ENCODE measurements around the gene DNLZ. TPM values are rescaled to one million over a fixed set of nuclear protein-coding genes. Genes with fewer than 3 reads are reported as not detected.

Gene DNLZ
- total RNA-seq, 1 donor from 2014 or later, result 27.5 TPM

DNA sequence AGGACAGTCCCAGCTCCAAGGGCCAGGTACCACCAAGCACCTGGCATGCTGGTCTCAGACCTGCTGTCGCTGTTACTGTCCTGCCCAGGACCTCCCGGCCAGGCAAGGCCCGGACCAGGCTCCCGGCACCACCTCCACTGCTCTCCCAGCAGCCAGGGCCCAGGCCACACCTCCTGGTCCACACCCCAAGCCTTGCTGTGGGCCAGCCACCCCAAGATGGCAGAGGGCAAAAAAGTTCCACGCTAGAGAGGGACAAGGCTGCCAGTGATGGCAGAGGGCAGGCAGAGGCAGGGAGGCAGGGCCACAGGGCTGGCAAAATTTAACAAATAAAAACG, 1.1 kb downstream of the DNLZ start:
- TF ChIP-seq, protein P1, sequence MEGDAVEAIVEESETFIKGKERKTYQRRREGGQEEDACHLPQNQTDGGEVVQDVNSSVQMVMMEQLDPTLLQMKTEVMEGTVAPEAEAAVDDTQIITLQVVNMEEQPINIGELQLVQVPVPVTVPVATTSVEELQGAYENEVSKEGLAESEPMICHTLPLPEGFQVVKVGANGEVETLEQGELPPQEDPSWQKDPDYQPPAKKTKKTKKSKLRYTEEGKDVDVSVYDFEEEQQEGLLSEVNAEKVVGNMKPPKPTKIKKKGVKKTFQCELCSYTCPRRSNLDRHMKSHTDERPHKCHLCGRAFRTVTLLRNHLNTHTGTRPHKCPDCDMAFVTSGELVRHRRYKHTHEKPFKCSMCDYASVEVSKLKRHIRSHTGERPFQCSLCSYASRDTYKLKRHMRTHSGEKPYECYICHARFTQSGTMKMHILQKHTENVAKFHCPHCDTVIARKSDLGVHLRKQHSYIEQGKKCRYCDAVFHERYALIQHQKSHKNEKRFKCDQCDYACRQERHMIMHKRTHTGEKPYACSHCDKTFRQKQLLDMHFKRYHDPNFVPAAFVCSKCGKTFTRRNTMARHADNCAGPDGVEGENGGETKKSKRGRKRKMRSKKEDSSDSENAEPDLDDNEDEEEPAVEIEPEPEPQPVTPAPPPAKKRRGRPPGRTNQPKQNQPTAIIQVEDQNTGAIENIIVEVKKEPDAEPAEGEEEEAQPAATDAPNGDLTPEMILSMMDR (IDR thresholded peaks at IDR 0.05; ENCODE audit: insufficient read depth, low read length, poor library complexity, severe bottlenecking), result no peak
- Histone ChIP-seq H3K4me3 (ENCODE audit: low read depth, low read length) (no peak overlapping the region), H3K27me3 (ENCODE audit: control insufficient read depth, insufficient read depth, low read length) (no peaks in the 10 kb centered on the region), H3K36me3 (ENCODE audit: control insufficient read depth, insufficient read depth, low read length) (no peaks in the 10 kb centered on the region)
- no peak for DNase-seq (ENCODE audit: low read depth)

DNA sequence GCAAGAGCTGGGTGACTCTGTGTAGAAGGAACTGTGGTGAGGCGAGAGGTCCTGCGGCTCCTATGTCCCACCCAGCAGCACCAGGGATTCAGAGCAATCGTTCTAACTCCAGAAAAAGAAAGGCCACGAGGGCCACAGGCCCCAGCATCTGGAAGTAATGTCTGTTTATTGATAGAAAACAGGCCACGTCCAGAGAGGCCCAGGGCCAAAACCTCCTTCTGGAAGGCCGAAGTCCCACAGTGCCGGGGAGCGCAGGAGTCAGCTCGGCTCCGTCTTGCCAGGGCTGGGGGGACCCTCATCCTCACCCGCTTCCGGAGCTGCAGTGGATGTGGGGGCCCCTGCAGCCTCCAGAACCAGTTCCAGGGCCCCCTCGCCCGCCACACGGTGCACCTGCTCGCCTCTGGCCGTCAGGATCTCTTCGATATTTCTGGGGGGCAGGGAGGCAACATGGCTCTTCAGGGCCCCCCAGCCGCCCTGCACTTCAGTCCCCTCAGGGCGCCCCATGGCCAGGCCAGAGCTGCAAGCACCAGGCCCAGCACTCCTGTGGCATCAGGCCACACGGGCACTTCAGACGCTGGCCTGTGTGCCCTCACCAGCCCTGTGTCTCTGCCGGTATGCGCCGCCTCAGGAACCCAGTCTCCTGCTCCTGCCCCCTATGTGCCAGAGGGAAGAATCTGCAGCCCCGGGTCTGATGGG, 1.6 kb downstream of the DNLZ start:
- Histone ChIP-seq H3K4me3 (ENCODE audit: low read depth, low read length) (no peak overlapping the region), H3K27me3 (ENCODE audit: control insufficient read depth, insufficient read depth, low read length) (no peaks in the 10 kb centered on the region), H3K36me3 (ENCODE audit: control insufficient read depth, insufficient read depth, low read length) (no peaks in the 10 kb centered on the region)
- no peak for DNase-seq (ENCODE audit: low read depth)
- TF ChIP-seq, protein P1 (IDR thresholded peaks at IDR 0.05; ENCODE audit: insufficient read depth, low read length, poor library complexity, severe bottlenecking), result no peak

DNA sequence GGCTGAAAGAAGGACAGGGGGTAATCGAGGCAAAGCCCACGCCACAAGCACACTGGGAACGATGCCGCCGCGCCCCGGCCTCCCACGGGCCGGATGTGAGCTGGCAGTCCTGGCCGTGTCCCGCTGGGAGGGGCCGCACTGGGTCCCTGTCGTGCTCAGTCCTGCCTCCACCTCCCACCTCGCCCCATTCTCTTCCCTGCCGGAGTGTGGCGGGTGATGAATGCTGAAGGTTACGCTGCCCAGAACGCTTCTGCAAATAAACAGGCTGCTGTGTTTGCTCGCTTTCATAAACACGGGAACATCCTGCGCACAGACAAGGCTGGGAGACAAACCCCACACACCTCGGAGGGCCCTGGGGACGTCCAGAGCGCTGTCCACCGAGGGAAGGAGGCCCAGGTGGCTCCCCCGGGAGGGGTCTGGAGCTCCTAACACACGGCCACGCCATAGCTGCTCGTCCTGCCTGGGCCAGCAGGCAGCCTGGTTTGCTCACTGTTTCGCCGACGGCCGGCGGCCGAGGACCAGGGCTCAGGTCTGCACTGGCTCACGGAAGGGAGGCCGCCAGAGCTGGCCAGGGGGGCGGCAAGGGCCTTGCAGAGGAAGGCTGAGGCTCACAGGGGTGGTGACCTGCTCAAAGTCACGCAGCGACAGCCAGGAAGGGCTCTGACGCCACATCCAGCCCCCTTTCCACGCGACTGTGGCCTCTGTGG, 2.3 kb downstream of the DNLZ start:
- TF ChIP-seq, protein P1 (IDR thresholded peaks at IDR 0.05; ENCODE audit: insufficient read depth, low read length, poor library complexity, severe bottlenecking), result no peak
- H3K36me3 ChIP-seq (ENCODE audit: control insufficient read depth, insufficient read depth, low read length), result no peaks in the 10 kb centered on the region
- H3K27me3 ChIP-seq (ENCODE audit: control insufficient read depth, insufficient read depth, low read length), result no peaks in the 10 kb centered on the region
- H3K4me3 ChIP-seq (ENCODE audit: low read depth, low read length), result no peak overlapping the region
- no peak for DNase-seq (ENCODE audit: low read depth)

DNA sequence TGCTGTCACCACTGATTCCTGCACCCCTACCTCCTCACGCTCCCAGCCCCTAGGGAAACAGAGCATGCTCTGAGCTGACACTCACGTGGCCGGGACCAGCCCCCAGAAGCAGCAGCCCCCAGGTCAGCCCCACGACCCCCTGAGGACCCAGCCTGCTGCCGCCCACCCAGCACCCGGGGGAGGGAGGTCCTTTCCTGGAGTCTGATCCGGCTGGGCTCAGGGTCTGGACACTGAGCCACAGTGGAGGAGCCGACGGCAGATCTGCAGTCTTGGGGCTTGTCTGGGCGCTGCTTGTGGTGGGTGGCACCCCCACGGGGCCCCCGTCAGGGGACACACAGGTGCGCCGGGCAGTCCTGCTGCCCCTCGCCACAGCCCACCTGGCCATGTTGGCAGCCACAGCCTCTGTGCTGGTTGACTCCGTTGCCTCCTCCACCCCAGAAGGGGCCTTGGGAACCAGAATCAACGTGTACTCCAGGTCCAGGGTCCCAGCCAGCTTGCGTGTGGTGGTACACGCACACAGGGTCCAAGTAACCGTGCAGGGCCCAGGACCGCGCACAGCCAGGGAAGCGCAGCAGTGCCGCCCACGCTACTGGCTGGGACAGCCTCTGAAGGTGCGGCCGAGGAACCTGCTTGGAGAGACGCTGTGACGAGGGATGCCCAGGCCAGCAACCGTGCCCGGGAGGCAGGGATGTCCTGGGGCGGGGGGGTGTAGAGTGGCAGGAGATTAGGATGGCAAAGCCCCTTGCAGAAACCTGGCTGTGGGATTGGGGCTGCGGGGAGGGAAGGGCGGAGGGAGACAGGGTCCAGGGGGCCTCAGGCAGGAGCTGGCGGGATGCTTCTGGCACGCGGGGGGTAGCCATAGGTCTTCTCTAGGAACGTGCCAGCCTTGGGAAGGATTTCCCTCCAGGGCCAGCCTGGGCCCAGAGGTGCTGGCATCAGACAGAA, 3.5 kb downstream of the DNLZ start:
- no peak overlapping the region for H3K4me3 ChIP-seq (ENCODE audit: low read depth, low read length)
- no peaks in the 10 kb centered on the region for H3K36me3 ChIP-seq (ENCODE audit: control insufficient read depth, insufficient read depth, low read length)
- DNase-seq (ENCODE audit: low read depth), result no peak
- no peaks in the 10 kb centered on the region for H3K27me3 ChIP-seq (ENCODE audit: control insufficient read depth, insufficient read depth, low read length)
- TF ChIP-seq, protein P1 (IDR thresholded peaks at IDR 0.05; ENCODE audit: insufficient read depth, low read length, poor library complexity, severe bottlenecking), result no peak

DNA sequence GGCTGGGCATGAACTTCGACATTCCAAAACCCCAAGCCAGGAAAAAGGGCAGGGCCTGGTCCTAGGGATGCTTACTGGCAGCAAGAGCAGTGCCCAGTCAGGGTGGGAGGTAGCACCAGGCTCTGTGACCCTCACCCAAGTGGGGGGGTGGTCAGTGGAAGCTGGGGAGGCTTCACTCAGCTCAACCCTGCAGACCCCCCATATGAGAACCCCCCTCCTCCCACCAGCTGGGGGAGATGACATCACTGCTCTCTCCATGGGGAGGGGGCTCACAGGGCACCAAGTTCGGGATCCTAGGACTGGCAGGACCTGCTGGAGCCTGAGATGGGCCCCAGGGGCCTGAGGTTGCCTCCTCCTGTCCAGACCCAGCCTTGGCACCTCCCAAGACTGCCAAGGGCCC, 4.7 kb downstream of the DNLZ start:
- no peaks in the 10 kb centered on the region for H3K27me3 ChIP-seq (ENCODE audit: control insufficient read depth, insufficient read depth, low read length)
- no peak for DNase-seq (ENCODE audit: low read depth)
- no peaks in the 10 kb centered on the region for H3K36me3 ChIP-seq (ENCODE audit: control insufficient read depth, insufficient read depth, low read length)
- no peak overlapping the region for H3K4me3 ChIP-seq (ENCODE audit: low read depth, low read length)
- TF ChIP-seq, protein P1 (IDR thresholded peaks at IDR 0.05; ENCODE audit: insufficient read depth, low read length, poor library complexity, severe bottlenecking), result no peak

Data from kidney epithelial cell (primary cell).